GM12878 (cell line): ENCODE data around the gene USP17L5. TPM values are rescaled to one million over a fixed set of nuclear protein-coding genes. Genes with fewer than 3 reads are reported as not detected.
"Not testable (repeated sequence)": the region's sequence is repeated elsewhere in the genome, so short reads cannot be mapped to it uniquely, and the experiment has no call there.

Experiments used
- ATAC-seq: fragments of 200-7000 bp; cut with Tn5 transposase; 3 replicates; pipeline ENCODE4 v1.9.1; 2020; ENCODE audit warnings: mild to moderate bottlenecking, moderate library complexity
- BruUV-seq: library from RNA; stranded (reverse); fragments of 400-500 nt; replicated peaks from 2 replicates; lab custom pipeline; 2021; lab: Mats Ljungman, UMichigan
- CTCF ChIA-PET: fragments of 300-600 bp; sonication (Branson Sonifier 250); formaldehyde crosslinking; extraction: SDS; loops from one replicate; lab custom pipeline; 2021; ENCODE audit warnings: inconsistent platforms; lab: Yijun Ruan, JAX
- POLR2A ChIA-PET: fragments of 350-600 bp; formaldehyde crosslinking; extraction: SDS; loops from one replicate; lab custom pipeline; 2021; ENCODE audit warnings: inconsistent platforms; lab: Charles Lee
- RAD21 ChIA-PET: fragments of 300-600 bp; sonication (Branson Sonifier 250); formaldehyde crosslinking; loops from one replicate; lab custom pipeline; 2023; ENCODE audit warnings: antibody characterized with exemption; ENCODE audit not compliant: unreplicated experiment; lab: Charles Lee
- SMC1A ChIA-PET: fragments of 300-600 bp; sonication (Branson Sonifier 250); formaldehyde crosslinking; loops from one replicate; lab custom pipeline; 2023; ENCODE audit not compliant: unreplicated experiment, uncharacterized antibody; lab: Charles Lee
- DNase-seq: peaks from one replicate; pipeline ENCODE4 v3.0.0-alpha.2; 2011; ENCODE audit warnings: low read depth, low spot score
- FAIRE-seq: peaks from 3 replicates; lab custom pipeline; 2011; peaks lifted over from hg19 to GRCh38; lab: Jason Lieb, UNC
- H2AFZ ChIP-seq: 2 replicates; pipeline ENCODE4 v1.6.0; 2011; ENCODE audit warnings: low read depth, low read length, control low read depth; ENCODE audit not compliant: control insufficient read depth
- H3K27ac ChIP-seq: 2 replicates; pipeline ENCODE4 v1.5.1; 2011; ENCODE audit warnings: control low read depth; ENCODE audit not compliant: control insufficient read depth, insufficient read depth
- H3K27me3 ChIP-seq, 2 experiments: replicated peaks in 1 of 2; 2 replicates each; pipeline versions ENCODE4 v1.6.0 to v1.6.1; 2011; ENCODE audit warnings: low read length in 1 of 2; ENCODE audit not compliant: control insufficient read depth in 2 of 2, insufficient read depth in 2 of 2
- H3K36me3 ChIP-seq, 2 experiments: 2 replicates each; pipeline ENCODE4 v1.5.1; 2011; ENCODE audit warnings: low read length in 1 of 2; ENCODE audit not compliant: control insufficient read depth in 2 of 2, insufficient read depth in 2 of 2
- H3K4me1 ChIP-seq: 2 replicates; pipeline ENCODE4 v1.6.1; 2011; ENCODE audit warnings: mild to moderate bottlenecking, low read length, moderate library complexity, mixed read lengths; ENCODE audit not compliant: control insufficient read depth, insufficient read depth
- H3K4me2 ChIP-seq: 2 replicates; pipeline ENCODE4 v1.6.0; 2011; ENCODE audit warnings: control low read depth; ENCODE audit not compliant: control insufficient read depth, insufficient read depth
- H3K4me3 ChIP-seq: fragments of 200-600 bp; sonication (generic); 2 replicates; pipeline ENCODE4 v1.5.1; 2016
- H3K79me2 ChIP-seq: 2 replicates; pipeline ENCODE4 v1.6.0; 2011; ENCODE audit warnings: low read length; ENCODE audit not compliant: control insufficient read depth, insufficient read depth
- H3K9ac ChIP-seq: 2 replicates; pipeline ENCODE4 v1.8.0; 2011; ENCODE audit warnings: low read length, control low read depth, mixed read lengths; ENCODE audit not compliant: control insufficient read depth, insufficient read depth
- H3K9me3 ChIP-seq: replicated peaks from 3 replicates; pipeline ENCODE4 v1.5.1; 2011; ENCODE audit warnings: mild to moderate bottlenecking, low read length; ENCODE audit not compliant: control insufficient read depth, insufficient read depth
- H4K20me1 ChIP-seq: 2 replicates; pipeline ENCODE4 v1.6.0; 2011; ENCODE audit not compliant: control insufficient read depth, insufficient read depth
- WGBS: methylation state at CpG from one replicate; pipeline ENCODE4 v1.1.6; 2016; ENCODE audit warnings: low lambda C conversion rate; ENCODE audit not compliant: insufficient replicate concordance, insufficient coverage; ENCODE audit errors: missing lambda C conversion rate; 5-methylcytosine and 5-hydroxymethylcytosine counted together
- in situ Hi-C: fragments of 300-500 bp; cut with MboI; formaldehyde crosslinking; loops from 9 replicates; pipeline ENCODE4 v1.14.3; 2018; ENCODE audit warnings: mixed read lengths
- intact Hi-C: fragments of 100-400 bp; cut with micrococcal nuclease; formaldehyde crosslinking; loops from one replicate; pipeline ENCODE4 v1.14.2; 2022; ENCODE audit not compliant: unreplicated experiment
- polyA plus RNA-seq, 11 experiments: library from polyadenylated mRNA; depleted of rRNA in 4 of 11; unstranded in 6 of 11; stranded (reverse) in 5 of 11; fragments of >200 nt; fragmentation: Nextera tagmentation in 4 of 11; fragmentation: Illumina TruSeq in 1 of 11; extraction: Ambion mirVana in 4 of 11; extraction: Trizol in 1 of 11; gene quantifications; 1 replicate in 1 of 11; 2 replicates in 10 of 11; pipeline versions ENCODE4 v1.2.1 to v1.2.3, GENCODE V29; 2011 to 2016; ENCODE audit warnings: inconsistent platforms in 2 of 11, missing spikeins in 2 of 11, low read depth in 1 of 11
- total RNA-seq, 4 experiments: library from RNA; depleted of rRNA in 3 of 4; stranded (reverse); fragments of >200 nt in 3 of 4; fragmentation: Illumina TruSeq in 1 of 4; extraction: Trizol in 1 of 4; gene quantifications; 2 replicates each; pipeline versions ENCODE4 v1.2.1 to v1.2.3, GENCODE V29; 2013 to 2021

Gene USP17L5
- total and polyA plus RNA-seq, 10 of the 15 experiments (the other 5 are each of a cell fraction or from before 2014, with no cell fraction given) = not detected

GRCh38 chr4:9329611-9330010 is 9.6 kb upstream of the USP17L5 start, which contains the start of gene USP17L25:
Gene USP17L25 (plus strand): TSS chr4:9329911. CDS start chr4:9329911, 0 bp downstream.
- H3K4me3 ChIP-seq, H3K9ac ChIP-seq, intact Hi-C loops, SMC1A ChIA-PET, H3K36me3 ChIP-seq, CTCF ChIA-PET, H3K4me1 ChIP-seq, H4K20me1 ChIP-seq, POLR2A ChIA-PET, FAIRE-seq, H3K27ac ChIP-seq, H2AFZ ChIP-seq, BruUV-seq, in situ Hi-C loops, RAD21 ChIA-PET, ATAC-seq, DNase-seq, H3K79me2 ChIP-seq, H3K27me3 ChIP-seq, H3K9me3 ChIP-seq, H3K4me2 ChIP-seq: not testable (repeated sequence)
- no CpG with 5 or more reads among the region's 15 CpGs for WGBS

- H2AFZ ChIP-seq, H3K27me3 ChIP-seq, DNase-seq, BruUV-seq, in situ Hi-C loops, H3K36me3 ChIP-seq, CTCF ChIA-PET, H3K4me3 ChIP-seq, H3K4me1 ChIP-seq, ATAC-seq, intact Hi-C loops, H3K9me3 ChIP-seq, FAIRE-seq, RAD21 ChIA-PET, H3K27ac ChIP-seq, H3K79me2 ChIP-seq, SMC1A ChIA-PET, H3K9ac ChIP-seq, H4K20me1 ChIP-seq, H3K4me2 ChIP-seq, POLR2A ChIA-PET: not testable (repeated sequence)
- WGBS = no CpG with 5 or more reads among the region's 15 CpGs
These were observed 4.8 kb upstream of the USP17L5 start, which contains the start of gene USP17L26 for GRCh38 chr4:9334358-9334757. Gene USP17L26 (plus strand): TSS chr4:9334658. CDS start chr4:9334658, 0 bp downstream.

GRCh38 chr4:9343848-9344247 is 4.6 kb downstream of the USP17L5 start, which contains the start of gene USP17L27:
Gene USP17L27 (plus strand): TSS chr4:9344148. CDS start chr4:9344148, 0 bp downstream.
- SMC1A ChIA-PET, intact Hi-C loops, DNase-seq, FAIRE-seq, POLR2A ChIA-PET, in situ Hi-C loops, H3K4me3 ChIP-seq, H3K79me2 ChIP-seq, H3K9me3 ChIP-seq, H3K4me1 ChIP-seq, H2AFZ ChIP-seq, H3K4me2 ChIP-seq, H3K27me3 ChIP-seq, BruUV-seq, RAD21 ChIA-PET, H3K27ac ChIP-seq, ATAC-seq, H3K36me3 ChIP-seq, H4K20me1 ChIP-seq, CTCF ChIA-PET, H3K9ac ChIP-seq: not testable (repeated sequence)
- WGBS = no CpG with 5 or more reads among the region's 15 CpGs

- H3K9me3 ChIP-seq, ATAC-seq, DNase-seq, SMC1A ChIA-PET, POLR2A ChIA-PET, BruUV-seq, CTCF ChIA-PET, H4K20me1 ChIP-seq, FAIRE-seq, H2AFZ ChIP-seq, H3K27ac ChIP-seq, H3K9ac ChIP-seq, H3K4me1 ChIP-seq, H3K79me2 ChIP-seq, RAD21 ChIA-PET, H3K36me3 ChIP-seq, H3K4me3 ChIP-seq, in situ Hi-C loops, intact Hi-C loops, H3K27me3 ChIP-seq, H3K4me2 ChIP-seq: not testable (repeated sequence)
- no CpG with 5 or more reads among the region's 15 CpGs for WGBS
These were observed 9.4 kb downstream of the USP17L5 start, which contains the start of gene USP17L28 for GRCh38 chr4:9348593-9348992. Gene USP17L28 (plus strand): TSS chr4:9348893. CDS start chr4:9348893, 0 bp downstream.
